Fibroblast of pulmonary artery (primary cell): Measurements from ENCODE around the gene UBN1.

ENCODE experiments used
- DNase-seq: peaks from one replicate; pipeline ENCODE4 v3.0.0-alpha.2; 2010; ENCODE audit warnings: low read depth
- H3K4me3 ChIP-seq: replicated peaks from 2 replicates; pipeline ENCODE4 v1.5.1; 2011; ENCODE audit warnings: low read depth, mild to moderate bottlenecking, control low read depth, low read length, moderate library complexity
- TF ChIP-seq, protein P1 (sequence below): IDR thresholded peaks from 2 replicates; pipeline ENCODE4 v1.5.1; 2011; ENCODE audit warnings: mild to moderate bottlenecking, control low read depth, low read length, inconsistent platforms; ENCODE audit errors: missing control alignments

The UBN1 gene

DNA sequence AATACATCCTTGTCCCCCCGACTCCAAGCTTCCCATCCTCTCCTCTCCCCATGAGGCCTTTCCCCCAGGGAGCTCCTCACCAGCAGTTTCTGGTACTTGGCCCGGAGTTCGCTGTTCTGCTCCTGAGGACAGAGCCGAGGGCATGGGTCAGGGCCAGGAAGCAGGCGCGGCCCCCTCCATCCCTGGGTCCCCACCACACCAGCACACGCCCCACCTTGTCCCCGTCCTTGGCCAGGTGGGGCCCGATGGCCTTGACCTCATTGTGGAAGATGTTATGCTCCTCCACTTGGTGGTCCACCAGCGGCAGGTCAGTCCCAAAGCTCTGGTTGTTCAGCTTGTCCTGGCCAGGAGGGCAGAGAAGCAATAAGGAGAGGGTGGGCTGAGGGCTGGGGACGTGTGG lies 53.5 kb downstream of the UBN1 start:
- no peak overlapping the region for H3K4me3 ChIP-seq
- TF ChIP-seq, protein P1, sequence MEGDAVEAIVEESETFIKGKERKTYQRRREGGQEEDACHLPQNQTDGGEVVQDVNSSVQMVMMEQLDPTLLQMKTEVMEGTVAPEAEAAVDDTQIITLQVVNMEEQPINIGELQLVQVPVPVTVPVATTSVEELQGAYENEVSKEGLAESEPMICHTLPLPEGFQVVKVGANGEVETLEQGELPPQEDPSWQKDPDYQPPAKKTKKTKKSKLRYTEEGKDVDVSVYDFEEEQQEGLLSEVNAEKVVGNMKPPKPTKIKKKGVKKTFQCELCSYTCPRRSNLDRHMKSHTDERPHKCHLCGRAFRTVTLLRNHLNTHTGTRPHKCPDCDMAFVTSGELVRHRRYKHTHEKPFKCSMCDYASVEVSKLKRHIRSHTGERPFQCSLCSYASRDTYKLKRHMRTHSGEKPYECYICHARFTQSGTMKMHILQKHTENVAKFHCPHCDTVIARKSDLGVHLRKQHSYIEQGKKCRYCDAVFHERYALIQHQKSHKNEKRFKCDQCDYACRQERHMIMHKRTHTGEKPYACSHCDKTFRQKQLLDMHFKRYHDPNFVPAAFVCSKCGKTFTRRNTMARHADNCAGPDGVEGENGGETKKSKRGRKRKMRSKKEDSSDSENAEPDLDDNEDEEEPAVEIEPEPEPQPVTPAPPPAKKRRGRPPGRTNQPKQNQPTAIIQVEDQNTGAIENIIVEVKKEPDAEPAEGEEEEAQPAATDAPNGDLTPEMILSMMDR: no peak
- no peak for DNase-seq

DNA sequence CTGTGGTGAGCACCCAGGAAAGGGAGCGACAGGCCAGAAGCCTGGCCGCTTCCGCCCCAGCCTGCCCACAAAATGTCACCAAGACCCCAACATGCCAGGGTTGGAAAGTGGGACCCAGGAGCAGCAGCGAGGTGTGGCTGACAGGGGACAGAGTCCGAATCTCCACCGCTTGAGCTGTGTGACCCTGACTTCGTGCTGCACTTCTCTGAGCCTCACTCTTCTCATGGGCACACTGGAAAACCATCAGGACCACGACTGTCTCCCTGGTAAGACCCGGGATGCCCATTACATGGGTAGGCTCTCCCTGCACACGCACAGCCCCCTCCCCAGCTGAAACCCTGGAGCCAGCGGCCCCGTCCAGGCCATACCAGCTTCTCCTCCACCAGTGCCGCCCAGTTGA lies 54.8 kb downstream of the UBN1 start:
- no peak for DNase-seq
- H3K4me3 ChIP-seq: no peak overlapping the region
- TF ChIP-seq, protein P1: no peak

DNA sequence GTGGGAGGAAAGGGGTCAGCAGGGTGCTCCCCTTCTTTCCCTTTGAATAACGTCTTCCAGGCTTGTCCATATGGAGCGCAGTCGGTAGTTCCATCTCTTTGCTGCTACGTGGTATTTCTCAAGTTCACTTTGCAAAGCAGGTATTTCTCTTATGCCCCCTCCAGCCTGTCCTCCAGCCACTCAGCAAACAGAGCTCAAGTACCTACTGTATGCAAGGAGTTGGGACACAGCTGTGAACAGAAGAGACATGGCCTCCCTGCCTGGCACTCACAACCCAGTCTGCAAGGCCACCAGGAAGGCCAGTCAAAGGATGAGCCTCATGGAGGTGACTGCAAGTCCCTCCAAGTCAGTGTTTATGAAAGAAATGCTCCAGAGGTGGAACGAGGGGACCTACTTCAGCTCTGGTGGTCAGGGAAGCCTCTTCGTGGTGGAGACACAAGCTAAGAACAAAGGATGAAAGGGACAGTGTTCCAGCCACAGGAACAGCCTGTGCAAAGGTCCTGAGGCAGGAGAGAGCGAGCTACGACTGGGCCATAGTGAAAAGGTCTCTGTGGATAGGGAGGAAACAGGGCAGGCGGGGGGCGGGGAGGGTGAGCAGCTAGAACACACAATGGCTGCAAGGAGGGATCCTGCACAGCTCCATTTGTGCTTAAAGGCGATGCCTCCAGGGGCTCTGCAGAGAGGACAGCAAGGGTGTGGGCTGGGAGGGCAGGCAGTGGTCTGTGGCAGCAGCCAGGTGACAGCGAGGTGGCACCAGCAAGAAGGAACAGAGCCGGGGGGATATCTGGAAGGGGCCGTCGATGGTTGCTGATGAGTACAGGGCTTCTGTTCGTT lies 57.0 kb downstream of the UBN1 start:
- TF ChIP-seq, protein P1: no peak
- DNase-seq: no peak
- H3K4me3 ChIP-seq: no peak overlapping the region

DNA sequence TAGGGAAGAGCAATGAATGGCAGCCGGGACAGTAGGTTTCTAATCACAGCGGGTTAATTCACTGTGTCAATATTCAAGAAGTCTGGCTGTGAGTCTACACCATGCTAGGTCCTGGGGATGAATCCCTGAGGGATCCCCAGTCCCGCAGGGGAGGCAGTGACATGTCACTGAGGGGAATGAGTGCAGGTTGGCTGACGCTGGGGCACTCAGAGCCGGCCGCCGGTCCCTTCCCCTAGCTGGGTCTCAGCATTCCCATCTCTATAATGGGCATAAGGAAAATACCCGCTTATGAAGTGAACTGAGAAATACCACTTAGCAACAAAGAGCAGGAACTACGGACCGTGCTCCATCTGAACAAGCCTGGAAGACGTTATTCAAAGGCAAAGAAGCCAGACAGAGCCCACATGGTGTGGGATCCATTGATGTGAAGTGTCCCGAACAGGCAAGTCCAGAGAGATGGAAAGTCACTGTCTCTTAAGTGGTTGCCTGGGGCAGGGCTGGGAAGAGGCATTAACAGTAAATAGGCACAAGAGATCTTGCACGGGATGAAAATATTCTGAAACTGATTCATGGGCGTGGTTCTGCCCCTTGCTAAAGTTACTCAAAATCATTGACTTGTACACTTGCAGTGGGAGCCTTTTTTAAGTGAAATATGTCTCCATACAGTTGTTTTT lies 57.8 kb downstream of the UBN1 start:
- DNase-seq: no peak
- no peak overlapping the region for H3K4me3 ChIP-seq
- TF ChIP-seq, protein P1: no peak

DNA sequence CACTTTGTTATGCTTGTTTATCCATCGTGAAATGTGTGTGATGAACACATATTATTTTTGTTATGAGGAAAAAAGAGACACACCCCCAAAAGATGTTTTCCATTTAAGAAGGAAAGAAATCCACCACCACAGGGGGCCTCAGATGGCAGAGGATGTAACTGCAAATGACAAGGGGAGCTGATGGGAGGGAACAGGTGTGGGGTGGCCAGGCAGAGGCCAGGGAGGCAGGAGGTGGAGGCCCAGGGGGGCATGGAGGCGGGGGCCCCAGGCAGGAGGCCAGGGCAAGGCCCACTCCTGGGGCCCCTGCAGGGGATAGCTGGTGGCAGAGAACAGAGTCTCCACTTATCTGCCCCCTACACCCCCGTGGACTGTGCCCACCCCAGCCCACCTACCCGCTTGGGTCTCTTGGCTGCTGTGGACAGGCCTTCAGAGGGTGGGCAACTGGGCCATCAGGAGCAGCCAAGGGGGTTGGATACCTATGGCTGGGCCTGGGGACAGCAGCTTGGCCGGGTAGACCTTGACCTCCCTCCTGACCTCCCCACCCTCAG lies 61.6 kb downstream of the UBN1 start:
- DNase-seq: no peak
- H3K4me3 ChIP-seq: no peak overlapping the region
- TF ChIP-seq, protein P1: no peak

DNA sequence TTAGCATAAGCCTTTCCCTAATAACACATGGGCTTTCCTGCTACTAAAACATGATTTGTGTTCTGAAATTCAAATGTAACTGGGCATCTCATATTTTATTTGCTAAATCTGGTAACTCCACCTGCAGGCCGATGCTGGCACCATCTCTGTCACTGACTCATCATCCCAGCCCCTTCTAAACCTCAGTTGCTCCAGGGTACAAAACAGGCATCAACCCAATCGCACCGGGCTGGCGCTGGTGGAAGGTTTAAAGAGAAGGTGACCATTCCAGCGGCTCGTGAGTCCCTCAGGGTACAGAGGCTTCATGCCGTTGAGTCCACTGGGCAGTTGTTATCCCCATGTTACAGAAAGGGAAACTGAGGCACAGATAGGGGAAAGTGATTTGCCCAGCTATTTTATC lies 62.5 kb downstream of the UBN1 start:
- H3K4me3 ChIP-seq: no peak overlapping the region
- DNase-seq: no peak
- TF ChIP-seq, protein P1: no peak
